Iris pigment epithelial cell (primary cell): ENCODE measurements around the gene KRTAP4-12.
"Not testable (repeated sequence)": the region's sequence is repeated elsewhere in the genome, so short reads cannot be mapped to it uniquely, and the experiment has no call there.

Experiments
- DNase-seq: peaks from one replicate; pipeline ENCODE4 v3.0.0-alpha.2; 2011; ENCODE audit warnings: low read depth

The KRTAP4-12 gene

GRCh38 chr17:41088760-41089352 is 35.1 kb downstream of the KRTAP4-12 start:
- not testable (repeated sequence) for DNase-seq

GRCh38 chr17:41084100-41084856 is 39.7 kb downstream of the KRTAP4-12 start, which contains the start of gene KRTAP4-7:
TSS of gene KRTAP4-7 (plus strand) at chr17:41084150. CDS start at chr17:41084207, 57 bp downstream.
- not testable (repeated sequence) for DNase-seq

- peak; percentile 49 for DNase-seq
Measured at GRCh38 chr17:41083427-41083826, 40.6 kb downstream of the KRTAP4-12 start.

- no peak for DNase-seq
Measured at GRCh38 chr17:41082626-41083025, 41.4 kb downstream of the KRTAP4-12 start.

- no peak for DNase-seq
Measured at GRCh38 chr17:41076788-41077187, 47.2 kb downstream of the KRTAP4-12 start.

GRCh38 chr17:41073676-41074075 is 50.3 kb downstream of the KRTAP4-12 start:
- no peak for DNase-seq
